ENCODE results near the gene TIGD2. TPM values are rescaled to one million over a fixed set of nuclear protein-coding genes. Genes with fewer than 3 reads are reported as not detected.

TIGD2 gene
- total and polyA plus RNA-seq, 2 of the 13 experiments (the other 11 are each of a cell fraction or from before 2014, with no cell fraction given), result 3.1 to 15.5 TPM

DNA sequence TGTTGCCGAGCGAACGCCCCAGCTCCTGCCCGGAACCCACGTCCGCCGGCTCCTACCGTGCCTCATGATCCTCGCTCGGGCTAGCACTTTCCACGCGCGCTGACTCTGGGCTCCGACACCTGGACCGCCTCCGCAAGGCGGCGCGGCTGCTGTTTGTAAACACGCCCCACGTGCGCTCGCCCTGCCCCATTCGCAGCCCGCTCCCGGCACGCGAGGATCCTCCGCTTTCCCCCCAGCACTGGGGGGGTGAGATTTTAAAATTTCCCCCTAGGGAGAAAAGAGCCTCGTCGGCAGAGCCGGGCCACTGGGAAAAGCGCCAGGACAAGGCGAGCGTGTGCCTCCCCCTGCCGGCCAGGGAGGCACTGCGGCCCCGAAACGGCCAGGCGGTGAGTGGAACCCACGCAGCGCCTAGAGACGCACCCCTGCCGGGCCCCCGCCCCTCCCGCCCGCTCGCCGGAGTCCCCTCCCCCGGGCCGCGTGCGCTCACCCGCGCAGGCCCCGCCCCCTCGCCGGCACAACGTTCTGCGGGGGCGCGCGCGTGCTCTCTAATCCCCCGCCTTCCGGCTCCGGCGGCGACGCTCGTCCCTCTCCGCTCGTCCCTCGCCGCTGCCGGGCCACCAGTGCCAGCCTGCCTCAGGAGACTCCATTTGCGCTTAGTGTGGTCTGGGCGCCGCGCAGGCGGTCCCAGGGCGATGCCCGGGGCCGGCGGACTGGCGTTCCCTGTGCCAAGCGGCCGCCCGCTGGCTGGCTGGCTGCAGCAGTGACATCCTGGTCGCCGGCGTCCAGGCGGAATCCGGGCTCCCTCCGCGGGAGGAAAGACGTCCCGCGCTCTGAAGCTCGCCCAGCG lies at the start of gene TIGD2 (continued):
- TF ChIP-seq ATF7-NPFF (CRISPR knock-in tag; IDR thresholded peaks at IDR 0.05; ENCODE audit: low read depth) (peak; percentile 82), ZNF747 (CRISPR knock-in tag; IDR thresholded peaks at IDR 0.05; ENCODE audit: borderline replicate concordance) (0 out of 2 replicates have a peak, but pooled peaks have one; percentile 56), HMGXB4 (CRISPR knock-in tag; IDR thresholded peaks at IDR 0.05; ENCODE audit: borderline replicate concordance in 1 of 2, low read depth in 1 of 2) (peak; percentile 59 to 79; a peak in 1 of 4 replicates), IRX3 (CRISPR knock-in tag; IDR thresholded peaks at IDR 0.05; ENCODE audit: borderline replicate concordance, low read depth) (0 out of 2 replicates have a peak, but pooled peaks have one; percentile 39), HMG20A (CRISPR knock-in tag; IDR thresholded peaks at IDR 0.05; ENCODE audit: borderline replicate concordance) (peak; percentile 0; the same call in 1 of the 2 replicates), ZNF276 (CRISPR knock-in tag; IDR thresholded peaks at IDR 0.05; ENCODE audit: low read depth) (no peak), RARG (CRISPR knock-in tag; IDR thresholded peaks at IDR 0.05; ENCODE audit: low read depth) (no peak), TBP (CRISPR knock-in tag; IDR thresholded peaks at IDR 0.05) (no peak), CREB1 (IDR thresholded peaks at IDR 0.05) (no peak), CREB1 (CRISPR knock-in tag; IDR thresholded peaks at IDR 0.05) (no peak), ZSCAN30 (CRISPR knock-in tag; IDR thresholded peaks at IDR 0.05) (peak; percentile 81; the same call in 1 of the 2 replicates), MXD3 (CRISPR knock-in tag; IDR thresholded peaks at IDR 0.05) (peak; percentile 92), SRY (CRISPR knock-in tag; IDR thresholded peaks at IDR 0.05) (peak; percentile 88), RCOR2 (CRISPR knock-in tag; IDR thresholded peaks at IDR 0.05) (peak; percentile 57; the same call in 1 of the 2 replicates), MAFF (IDR thresholded peaks at IDR 0.05; ENCODE audit: low read depth, low read length) (no peak), TERF1 (CRISPR knock-in tag; IDR thresholded peaks at IDR 0.05) (peak; percentile 31; the same call in 1 of the 2 replicates)
- TF ChIP-seq, protein P1, sequence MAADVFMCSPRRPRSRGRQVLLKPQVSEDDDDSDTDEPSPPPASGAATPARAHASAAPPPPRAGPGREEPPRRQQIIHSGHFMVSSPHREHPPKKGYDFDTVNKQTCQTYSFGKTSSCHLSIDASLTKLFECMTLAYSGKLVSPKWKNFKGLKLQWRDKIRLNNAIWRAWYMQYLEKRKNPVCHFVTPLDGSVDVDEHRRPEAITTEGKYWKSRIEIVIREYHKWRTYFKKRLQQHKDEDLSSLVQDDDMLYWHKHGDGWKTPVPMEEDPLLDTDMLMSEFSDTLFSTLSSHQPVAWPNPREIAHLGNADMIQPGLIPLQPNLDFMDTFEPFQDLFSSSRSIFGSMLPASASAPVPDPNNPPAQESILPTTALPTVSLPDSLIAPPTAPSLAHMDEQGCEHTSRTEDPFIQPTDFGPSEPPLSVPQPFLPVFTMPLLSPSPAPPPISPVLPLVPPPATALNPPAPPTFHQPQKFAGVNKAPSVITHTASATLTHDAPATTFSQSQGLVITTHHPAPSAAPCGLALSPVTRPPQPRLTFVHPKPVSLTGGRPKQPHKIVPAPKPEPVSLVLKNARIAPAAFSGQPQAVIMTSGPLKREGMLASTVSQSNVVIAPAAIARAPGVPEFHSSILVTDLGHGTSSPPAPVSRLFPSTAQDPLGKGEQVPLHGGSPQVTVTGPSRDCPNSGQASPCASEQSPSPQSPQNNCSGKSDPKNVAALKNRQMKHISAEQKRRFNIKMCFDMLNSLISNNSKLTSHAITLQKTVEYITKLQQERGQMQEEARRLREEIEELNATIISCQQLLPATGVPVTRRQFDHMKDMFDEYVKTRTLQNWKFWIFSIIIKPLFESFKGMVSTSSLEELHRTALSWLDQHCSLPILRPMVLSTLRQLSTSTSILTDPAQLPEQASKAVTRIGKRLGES (CRISPR knock-in tag; IDR thresholded peaks at IDR 0.05; ENCODE audit: borderline replicate concordance), result 0 out of 2 replicates have a peak, but pooled peaks have one; percentile 11

All from HepG2 (cell line).